OCI-LY3 (cell line): ENCODE measurements around the gene FAM163B.

Experiments used
- CTCF ChIP-seq: fragments of 200-600, 300-600 bp; sonication (generic); IDR thresholded peaks from 2 replicates; pipeline ENCODE4 v1.5.1; 2014; ENCODE audit warnings: antibody characterized with exemption, low read length, low read depth
- EZH2phosphoT487 ChIP-seq: fragments of 200-600 bp; shearing (Covaris generic); IDR thresholded peaks from 2 replicates; pipeline ENCODE4 v1.6.1; 2018; ENCODE audit warnings: antibody characterized with exemption, mixed run types, low read depth

GRCh38 chr9:133615606-133616188, 6.5 kb upstream of the FAM163B start:
- no peak for TF ChIP-seq CTCF
- TF ChIP-seq EZH2phosphoT487: no peak
